ENCODE data around the gene CAMKMT. TPM values are rescaled to one million over a fixed set of nuclear protein-coding genes. Genes with fewer than 3 reads are reported as not detected.

CAMKMT gene
- total RNA-seq, 2 experiments from 2014 or later: 12.9 to 13.3 TPM

DNA sequence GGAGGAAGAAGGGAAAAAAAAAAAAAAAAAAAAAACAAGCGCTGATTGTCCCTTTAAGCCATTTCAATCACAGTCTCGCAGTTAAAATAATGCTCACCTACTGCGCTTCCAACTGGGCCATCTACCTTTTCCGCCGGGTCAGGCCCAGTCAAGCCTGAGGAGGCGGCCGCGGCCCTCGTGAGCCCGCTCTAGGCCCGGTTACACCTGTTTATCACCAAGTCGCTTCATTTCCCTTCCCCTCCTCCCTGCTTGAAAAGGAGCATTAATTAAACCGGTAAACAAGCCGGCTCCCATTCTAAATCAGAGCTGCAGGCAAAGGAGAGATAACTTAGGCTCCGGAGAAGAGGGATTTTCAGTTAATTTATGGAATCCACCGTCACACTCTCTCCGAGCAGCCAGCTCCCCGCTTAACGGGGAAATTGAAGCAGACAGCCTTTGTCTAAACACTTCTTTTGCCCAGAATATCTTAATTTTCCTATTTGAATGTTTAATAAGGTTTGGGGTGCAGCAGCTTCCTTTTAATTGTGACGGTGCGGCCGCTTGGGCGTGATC, 439.6 kb downstream of the CAMKMT start:
- Mint-ChIP-seq H3K27ac (no peak overlapping the region), H3K4me3 (no peak overlapping the region), H3K36me3 (no peaks in the 10 kb centered on the region), H3K27me3 (peaks cover 86% of the 10 kb centered on the region), H3K4me1 (peaks cover 5% of the 10 kb centered on the region), H3K9me3 (no peaks in the 10 kb centered on the region)
- POLR2A ChIA-PET: interaction anchor here (0.7 kb wide), 1 partner anchor 46 kb away, joined by 3 read pairs; no protein-coding TSS in a partner anchor
- DNase-seq (no peak), ATAC-seq (ENCODE audit: low read depth) (no peak)

- H3K4me3 Mint-ChIP-seq: peak overlapping the region; percentile 42
- H3K9me3 Mint-ChIP-seq: no peaks in the 10 kb centered on the region
- H3K27ac Mint-ChIP-seq: no peak overlapping the region
- H3K27me3 Mint-ChIP-seq: peaks cover 93% of the 10 kb centered on the region
- no peaks in the 10 kb centered on the region for H3K36me3 Mint-ChIP-seq
- DNase-seq (no peak), ATAC-seq (ENCODE audit: low read depth) (no peak)
- POLR2A ChIA-PET: interaction anchor here (0.7 kb wide), 1 partner anchor 47 kb away, joined by 3 read pairs; no protein-coding TSS in a partner anchor
- H3K4me1 Mint-ChIP-seq: peaks cover 5% of the 10 kb centered on the region
Measured at GRCh38 chr2:44801841-44802776, 440.4 kb downstream of the CAMKMT start.

GRCh38 chr2:44802777-44803424, 441.2 kb downstream of the CAMKMT start:
- H3K4me1 Mint-ChIP-seq: peaks cover 5% of the 10 kb centered on the region
- H3K27me3 Mint-ChIP-seq: peaks cover 95% of the 10 kb centered on the region
- H3K36me3 Mint-ChIP-seq: no peaks in the 10 kb centered on the region
- DNase-seq: no peak
- no peak for ATAC-seq (ENCODE audit: low read depth)
- H3K27ac Mint-ChIP-seq: no peak overlapping the region
- H3K9me3 Mint-ChIP-seq: no peaks in the 10 kb centered on the region
- H3K4me3 Mint-ChIP-seq: no peak overlapping the region
- POLR2A ChIA-PET: no interaction called here

DNA sequence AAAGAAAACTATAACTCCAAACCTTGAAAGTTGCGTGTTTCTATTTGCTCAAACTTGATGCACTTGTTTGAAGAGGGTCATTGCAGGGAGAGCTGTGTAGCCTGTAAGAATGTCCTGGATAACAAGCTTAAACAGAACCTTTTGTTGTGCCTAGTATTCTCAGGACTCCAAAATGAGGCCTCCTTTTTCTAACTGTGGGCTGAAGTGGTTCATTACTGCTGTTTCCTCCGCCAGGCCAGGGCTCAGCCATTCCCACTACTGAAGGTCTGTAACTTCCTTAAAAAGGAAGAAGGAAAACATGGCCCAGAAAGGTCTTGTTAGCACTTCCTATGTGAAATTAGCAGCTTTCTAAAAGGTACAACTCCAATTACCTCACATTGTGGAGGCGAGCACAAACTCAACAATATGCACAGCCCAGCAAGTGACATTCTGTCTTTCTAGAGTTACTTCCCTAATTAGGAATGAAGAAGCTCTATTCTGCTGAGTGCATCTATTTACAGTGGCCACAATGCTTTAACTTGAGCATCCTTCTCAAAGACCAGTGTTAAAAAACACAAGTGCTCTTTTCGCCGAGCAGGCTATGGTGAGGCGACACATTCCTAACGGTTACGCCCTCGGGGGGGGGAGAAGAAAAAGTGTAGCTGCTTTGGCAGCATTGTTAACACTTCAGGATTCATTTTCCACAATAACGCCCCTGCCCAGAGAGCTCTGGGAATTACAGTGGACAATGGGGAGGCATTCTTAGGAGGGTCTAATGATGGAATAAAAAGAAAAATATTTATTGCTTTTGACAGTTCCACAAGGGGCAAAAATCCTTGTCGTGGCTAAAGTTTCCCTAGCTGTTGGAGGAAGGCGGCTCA, 442.9 kb downstream of the CAMKMT start:
- ATAC-seq (ENCODE audit: low read depth) (no peak), DNase-seq (no peak)
- H3K9me3 Mint-ChIP-seq: no peaks in the 10 kb centered on the region
- peaks cover 5% of the 10 kb centered on the region for H3K4me1 Mint-ChIP-seq
- POLR2A ChIA-PET: no interaction called here
- no peak overlapping the region for H3K27ac Mint-ChIP-seq
- no peak overlapping the region for H3K4me3 Mint-ChIP-seq
- H3K27me3 Mint-ChIP-seq: peaks cover 93% of the 10 kb centered on the region
- no peaks in the 10 kb centered on the region for H3K36me3 Mint-ChIP-seq

DNA sequence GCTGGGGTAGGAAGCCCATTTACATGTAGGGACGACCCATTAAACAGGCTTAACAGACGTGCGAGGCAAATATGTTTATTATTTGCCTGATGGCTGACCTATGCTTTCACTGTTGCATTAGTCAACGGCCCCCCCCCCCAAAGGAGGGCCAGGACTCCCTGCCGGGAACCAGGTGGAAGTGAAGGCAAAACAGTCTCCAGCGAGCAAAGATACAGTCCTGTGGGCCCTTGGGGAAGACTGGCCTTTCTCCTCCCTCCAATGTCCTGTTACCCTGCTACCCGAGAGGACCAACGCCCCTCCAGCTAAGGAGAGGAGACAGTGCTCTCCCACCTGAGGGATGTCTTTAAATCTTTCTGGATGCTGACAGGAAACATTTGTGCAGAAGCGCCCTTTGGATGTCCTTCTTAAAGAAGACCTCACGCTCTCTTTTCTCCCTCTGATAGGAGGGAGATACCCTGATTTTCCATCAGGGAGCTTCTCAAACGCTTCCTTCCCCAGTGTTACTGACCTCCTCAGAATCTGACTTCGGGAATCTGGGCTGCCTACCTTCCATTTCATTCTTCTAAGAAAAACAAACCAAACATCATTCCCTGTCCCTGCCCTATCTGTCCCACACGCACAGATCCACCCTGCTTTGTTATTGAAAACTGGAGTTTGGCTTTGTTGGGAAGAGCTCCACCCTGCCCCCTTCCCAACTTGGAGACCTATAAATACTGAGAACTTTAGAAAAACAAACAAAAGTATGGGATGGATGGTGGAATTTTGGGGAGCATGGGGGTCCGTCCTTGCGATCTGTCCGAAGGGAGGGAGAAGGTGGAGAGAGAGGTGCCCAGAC, 443.9 kb downstream of the CAMKMT start:
- no peaks in the 10 kb centered on the region for H3K36me3 Mint-ChIP-seq
- POLR2A ChIA-PET: no interaction called here
- H3K27me3 Mint-ChIP-seq: peaks cover 89% of the 10 kb centered on the region
- no peak overlapping the region for H3K4me3 Mint-ChIP-seq
- ATAC-seq (ENCODE audit: low read depth) (no peak), DNase-seq (no peak)
- H3K27ac Mint-ChIP-seq: no peak overlapping the region
- no peaks in the 10 kb centered on the region for H3K9me3 Mint-ChIP-seq
- peaks cover 5% of the 10 kb centered on the region for H3K4me1 Mint-ChIP-seq

GRCh38 chr2:44807201-44808025, 445.7 kb downstream of the CAMKMT start:
- no peak for DNase-seq
- Mint-ChIP-seq H3K27ac (no peak overlapping the region), H3K27me3 (peaks cover 81% of the 10 kb centered on the region), H3K4me1 (peaks cover 2% of the 10 kb centered on the region), H3K4me3 (no peak overlapping the region), H3K9me3 (no peaks in the 10 kb centered on the region), H3K36me3 (no peaks in the 10 kb centered on the region)
- ATAC-seq (ENCODE audit: low read depth): no peak
- POLR2A ChIA-PET: no interaction called here

GRCh38 chr2:44810892-44811530, 449.3 kb downstream of the CAMKMT start:
- H3K36me3 Mint-ChIP-seq: no peaks in the 10 kb centered on the region
- H3K4me1 Mint-ChIP-seq: no peaks in the 10 kb centered on the region
- peaks cover 60% of the 10 kb centered on the region for H3K27me3 Mint-ChIP-seq
- POLR2A ChIA-PET: no interaction called here
- no peak for DNase-seq
- no peaks in the 10 kb centered on the region for H3K9me3 Mint-ChIP-seq
- H3K27ac Mint-ChIP-seq: no peak overlapping the region
- ATAC-seq (ENCODE audit: low read depth): no peak
- no peak overlapping the region for H3K4me3 Mint-ChIP-seq

DNA sequence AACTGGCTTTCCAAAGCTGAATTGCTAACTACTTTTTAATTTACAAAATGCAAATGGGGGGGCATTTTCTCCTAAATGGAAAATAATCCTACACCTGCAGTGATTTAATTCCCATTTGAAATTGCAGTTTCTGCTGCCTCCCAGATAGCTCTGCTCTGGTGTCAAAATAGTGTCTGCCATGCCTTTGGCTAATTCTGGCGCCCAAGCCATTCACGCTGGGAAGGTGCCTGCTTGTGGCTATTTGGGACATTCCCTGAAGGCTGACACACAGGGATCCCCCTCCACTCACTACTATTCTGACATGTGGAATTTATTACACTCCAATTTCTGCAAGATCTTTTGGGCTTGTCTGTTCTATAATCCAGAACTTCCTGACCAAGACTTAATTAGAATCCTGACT, 451.4 kb downstream of the CAMKMT start:
- peaks cover 40% of the 10 kb centered on the region for H3K27me3 Mint-ChIP-seq
- H3K36me3 Mint-ChIP-seq: no peaks in the 10 kb centered on the region
- ATAC-seq (ENCODE audit: low read depth): no peak
- no peak overlapping the region for H3K4me3 Mint-ChIP-seq
- H3K27ac Mint-ChIP-seq: no peak overlapping the region
- H3K4me1 Mint-ChIP-seq: no peaks in the 10 kb centered on the region
- POLR2A ChIA-PET: no interaction called here
- DNase-seq: no peak
- H3K9me3 Mint-ChIP-seq: no peaks in the 10 kb centered on the region

- ATAC-seq (ENCODE audit: low read depth): no peak
- no peaks in the 10 kb centered on the region for H3K4me1 Mint-ChIP-seq
- peaks cover 37% of the 10 kb centered on the region for H3K27me3 Mint-ChIP-seq
- no peak for DNase-seq
- H3K36me3 Mint-ChIP-seq: no peaks in the 10 kb centered on the region
- H3K27ac Mint-ChIP-seq: no peak overlapping the region
- H3K9me3 Mint-ChIP-seq: no peaks in the 10 kb centered on the region
- POLR2A ChIA-PET: no interaction called here
- H3K4me3 Mint-ChIP-seq: no peak overlapping the region
Measured at GRCh38 chr2:44813658-44814057, 451.9 kb downstream of the CAMKMT start.

GRCh38 chr2:44817256-44817655, 455.5 kb downstream of the CAMKMT start:
- POLR2A ChIA-PET: no interaction called here
- Mint-ChIP-seq H3K4me1 (no peaks in the 10 kb centered on the region), H3K36me3 (no peaks in the 10 kb centered on the region), H3K27ac (no peak overlapping the region), H3K9me3 (no peaks in the 10 kb centered on the region), H3K27me3 (peaks cover 16% of the 10 kb centered on the region), H3K4me3 (no peak overlapping the region)
- ATAC-seq (ENCODE audit: low read depth) (no peak), DNase-seq (no peak)

GRCh38 chr2:44817673-44818335, 456.1 kb downstream of the CAMKMT start:
- no peaks in the 10 kb centered on the region for H3K9me3 Mint-ChIP-seq
- no peaks in the 10 kb centered on the region for H3K4me1 Mint-ChIP-seq
- no peaks in the 10 kb centered on the region for H3K36me3 Mint-ChIP-seq
- no peak overlapping the region for H3K27ac Mint-ChIP-seq
- H3K4me3 Mint-ChIP-seq: no peak overlapping the region
- ATAC-seq (ENCODE audit: low read depth): no peak
- POLR2A ChIA-PET: no interaction called here
- peaks cover 13% of the 10 kb centered on the region for H3K27me3 Mint-ChIP-seq
- DNase-seq: no peak

Data from activated naive CD8-positive, alpha-beta T cell treated with anti-CD3 and anti-CD28 coated beads, Interleukin-2, amount 10 ng/mL, durations not matched to agents 7 days and 5 days (primary cell).